ENCODE results near the gene MLLT1. TPM values are rescaled to one million over a fixed set of nuclear protein-coding genes. Genes with fewer than 3 reads are reported as not detected.

MLLT1 gene
- total RNA-seq, 2 experiments from 2014 or later, result 17.5 to 56.0 TPM

- Histone ChIP-seq H3K79me2 (ENCODE audit: insufficient read depth, low read depth, low read length) (no peaks in the 10 kb centered on the region), H3K4me1 (ENCODE audit: insufficient read depth, low read length, poor library complexity, severe bottlenecking) (no peaks in the 10 kb centered on the region), H4K20me1 (ENCODE audit: insufficient read depth, low read length) (no peaks in the 10 kb centered on the region), H3K9me2 (ENCODE audit: insufficient read depth, low read length) (no peaks in the 10 kb centered on the region), H3K9me3 (ENCODE audit: low read length) (no peaks in the 10 kb centered on the region), H2AFZ (ENCODE audit: low read length) (no peak overlapping the region), H3K4me2 (ENCODE audit: low read length) (no peak overlapping the region), H3K27ac (ENCODE audit: low read depth, low read length, poor library complexity, severe bottlenecking) (no peak overlapping the region), H3K4me3 (ENCODE audit: low read depth, low read length, poor library complexity, severe bottlenecking) (no peak overlapping the region), H3K36me3 (ENCODE audit: insufficient read depth, low read length) (peaks cover 29% of the 10 kb centered on the region; the same call in 1 of the 2 replicates)
- POLR2A ChIA-PET, result no interaction called here
- no TSS peak for BruUV-seq (replicated peaks)
- no peak for TF ChIP-seq EZH2phosphoT487 (IDR thresholded peaks at IDR 0.05; ENCODE audit: borderline replicate concordance, low read depth, low read length)
- intact Hi-C loops (cut with micrococcal nuclease; ENCODE audit: unreplicated experiment), result no loop called here
- DNase-seq (ENCODE audit: low spot score), result no peak
- CTCF ChIA-PET (ENCODE audit: unreplicated experiment), result no interaction called here
These were observed 48.8 kb downstream of the MLLT1 start for GRCh38 chr19:6230991-6231448.

GRCh38 chr19:6229951-6230712 lies 49.6 kb downstream of the MLLT1 start:
- H4K20me1 ChIP-seq (ENCODE audit: insufficient read depth, low read length), result no peaks in the 10 kb centered on the region
- no peak for DNase-seq (ENCODE audit: low spot score)
- ChIA-PET POLR2A (no interaction called here), CTCF (ENCODE audit: unreplicated experiment) (no interaction called here)
- H3K9me2 ChIP-seq (ENCODE audit: insufficient read depth, low read length), result no peaks in the 10 kb centered on the region
- H3K36me3 ChIP-seq (ENCODE audit: insufficient read depth, low read length), result peaks cover 38% of the 10 kb centered on the region; the same call in 1 of the 2 replicates
- intact Hi-C loops (cut with micrococcal nuclease; ENCODE audit: unreplicated experiment), result no loop called here
- H3K9me3 ChIP-seq (ENCODE audit: low read length), result no peaks in the 10 kb centered on the region
- no peaks in the 10 kb centered on the region for H3K79me2 ChIP-seq (ENCODE audit: insufficient read depth, low read depth, low read length)
- no peak overlapping the region for H3K4me3 ChIP-seq (ENCODE audit: low read depth, low read length, poor library complexity, severe bottlenecking)
- no peaks in the 10 kb centered on the region for H3K4me1 ChIP-seq (ENCODE audit: insufficient read depth, low read length, poor library complexity, severe bottlenecking)
- no peak overlapping the region for H2AFZ ChIP-seq (ENCODE audit: low read length)
- no peak overlapping the region for H3K27ac ChIP-seq (ENCODE audit: low read depth, low read length, poor library complexity, severe bottlenecking)
- BruUV-seq (replicated peaks), result no TSS peak
- H3K4me2 ChIP-seq (ENCODE audit: low read length), result no peak overlapping the region
- TF ChIP-seq, protein P1, sequence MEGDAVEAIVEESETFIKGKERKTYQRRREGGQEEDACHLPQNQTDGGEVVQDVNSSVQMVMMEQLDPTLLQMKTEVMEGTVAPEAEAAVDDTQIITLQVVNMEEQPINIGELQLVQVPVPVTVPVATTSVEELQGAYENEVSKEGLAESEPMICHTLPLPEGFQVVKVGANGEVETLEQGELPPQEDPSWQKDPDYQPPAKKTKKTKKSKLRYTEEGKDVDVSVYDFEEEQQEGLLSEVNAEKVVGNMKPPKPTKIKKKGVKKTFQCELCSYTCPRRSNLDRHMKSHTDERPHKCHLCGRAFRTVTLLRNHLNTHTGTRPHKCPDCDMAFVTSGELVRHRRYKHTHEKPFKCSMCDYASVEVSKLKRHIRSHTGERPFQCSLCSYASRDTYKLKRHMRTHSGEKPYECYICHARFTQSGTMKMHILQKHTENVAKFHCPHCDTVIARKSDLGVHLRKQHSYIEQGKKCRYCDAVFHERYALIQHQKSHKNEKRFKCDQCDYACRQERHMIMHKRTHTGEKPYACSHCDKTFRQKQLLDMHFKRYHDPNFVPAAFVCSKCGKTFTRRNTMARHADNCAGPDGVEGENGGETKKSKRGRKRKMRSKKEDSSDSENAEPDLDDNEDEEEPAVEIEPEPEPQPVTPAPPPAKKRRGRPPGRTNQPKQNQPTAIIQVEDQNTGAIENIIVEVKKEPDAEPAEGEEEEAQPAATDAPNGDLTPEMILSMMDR (conservative IDR thresholded peaks at IDR 0.05; ENCODE audit: low read length), result no peak
- no peak for TF ChIP-seq EZH2phosphoT487 (IDR thresholded peaks at IDR 0.05; ENCODE audit: borderline replicate concordance, low read depth, low read length)

- Histone ChIP-seq H3K9me2 (ENCODE audit: insufficient read depth, low read length) (no peaks in the 10 kb centered on the region), H3K36me3 (ENCODE audit: insufficient read depth, low read length) (peaks cover 43% of the 10 kb centered on the region; the same call in 1 of the 2 replicates), H3K79me2 (ENCODE audit: insufficient read depth, low read depth, low read length) (no peaks in the 10 kb centered on the region), H3K9me3 (ENCODE audit: low read length) (no peaks in the 10 kb centered on the region), H2AFZ (ENCODE audit: low read length) (no peak overlapping the region), H4K20me1 (ENCODE audit: insufficient read depth, low read length) (no peaks in the 10 kb centered on the region), H3K4me3 (ENCODE audit: low read depth, low read length, poor library complexity, severe bottlenecking) (no peak overlapping the region), H3K4me2 (ENCODE audit: low read length) (no peak overlapping the region), H3K27ac (ENCODE audit: low read depth, low read length, poor library complexity, severe bottlenecking) (no peak overlapping the region), H3K4me1 (ENCODE audit: insufficient read depth, low read length, poor library complexity, severe bottlenecking) (no peaks in the 10 kb centered on the region)
- no TSS peak for BruUV-seq (replicated peaks)
- CTCF ChIA-PET (ENCODE audit: unreplicated experiment), result no interaction called here
- no peak for DNase-seq (ENCODE audit: low spot score)
- TF ChIP-seq EZH2phosphoT487 (IDR thresholded peaks at IDR 0.05; ENCODE audit: borderline replicate concordance, low read depth, low read length), result no peak
- TF ChIP-seq, protein P1 (conservative IDR thresholded peaks at IDR 0.05; ENCODE audit: low read length), result no peak
- intact Hi-C loops (cut with micrococcal nuclease; ENCODE audit: unreplicated experiment), result no loop called here
- POLR2A ChIA-PET, result no interaction called here
These were observed 50.4 kb downstream of the MLLT1 start for GRCh38 chr19:6229216-6229913.

Data from OCI-LY7 (cell line).